CD1c-positive myeloid dendritic cell (primary cell): Measurements from ENCODE around the gene STAG1.
"Not testable (repeated sequence)": the region's sequence is repeated elsewhere in the genome, so short reads cannot be mapped to it uniquely, and the experiment has no call there.

Experiments used
- DNase-seq: peaks from one replicate; pipeline ENCODE4 v3.0.0-alpha.2; 2016; ENCODE audit errors: extremely low spot score

STAG1 gene

DNA sequence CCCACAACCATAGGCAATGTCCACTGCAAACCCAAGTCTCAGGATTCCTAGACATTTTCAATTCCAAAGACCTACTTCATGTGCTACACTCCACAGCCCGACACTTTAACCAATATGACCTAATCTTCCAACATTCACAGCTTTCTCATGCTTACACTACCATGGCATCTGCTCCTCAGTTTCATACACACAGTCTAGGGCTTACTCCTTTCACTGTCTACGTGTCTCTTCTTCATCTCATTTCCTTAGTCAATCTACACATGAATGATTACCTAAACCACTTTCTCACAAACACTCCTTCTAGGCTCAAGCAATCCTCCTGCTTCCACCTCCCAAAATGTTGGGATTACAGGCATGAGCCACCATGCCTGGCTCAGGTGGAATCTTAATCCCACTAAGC is 106.3 kb downstream of the STAG1 start:
- DNase-seq = no peak

DNA sequence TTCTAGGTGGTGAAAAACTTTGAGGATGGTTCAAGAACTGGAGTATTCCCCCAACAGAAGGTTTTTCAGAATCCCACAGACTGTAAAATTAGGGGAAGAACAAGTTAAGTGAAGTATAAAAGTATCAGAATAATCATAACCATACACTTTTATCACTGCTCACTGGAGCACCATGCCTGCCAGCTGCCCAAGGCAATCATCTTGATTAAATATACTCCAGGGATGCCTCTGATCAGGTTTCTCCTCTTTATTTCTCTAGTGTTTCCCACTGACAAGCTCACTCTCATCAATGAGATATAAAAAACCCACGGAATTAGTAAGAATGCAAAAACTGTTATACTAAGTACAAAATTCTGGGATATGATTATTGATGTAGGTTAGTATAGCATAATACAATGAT is 108.0 kb downstream of the STAG1 start:
- DNase-seq = no peak

DNA sequence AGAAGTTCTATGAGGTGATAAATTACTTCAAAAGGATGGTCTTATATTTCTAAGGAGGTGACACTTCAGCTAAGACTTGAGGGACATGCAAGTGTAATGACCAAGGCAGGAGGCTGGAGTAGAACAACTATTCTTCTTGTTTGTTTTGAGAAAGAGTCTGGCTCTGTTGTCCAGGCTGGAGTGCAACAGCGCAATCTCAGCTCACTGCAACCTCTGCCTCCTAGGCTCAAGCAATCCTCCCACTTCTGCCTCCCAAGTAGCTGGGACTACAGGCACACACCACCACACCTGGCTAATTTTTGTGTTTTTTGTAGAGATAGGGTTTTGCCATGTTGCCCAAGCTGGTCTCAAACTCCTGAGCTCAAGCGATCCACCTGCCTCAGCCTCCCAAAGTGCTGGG is 108.8 kb downstream of the STAG1 start:
- DNase-seq = not testable (repeated sequence)

DNA sequence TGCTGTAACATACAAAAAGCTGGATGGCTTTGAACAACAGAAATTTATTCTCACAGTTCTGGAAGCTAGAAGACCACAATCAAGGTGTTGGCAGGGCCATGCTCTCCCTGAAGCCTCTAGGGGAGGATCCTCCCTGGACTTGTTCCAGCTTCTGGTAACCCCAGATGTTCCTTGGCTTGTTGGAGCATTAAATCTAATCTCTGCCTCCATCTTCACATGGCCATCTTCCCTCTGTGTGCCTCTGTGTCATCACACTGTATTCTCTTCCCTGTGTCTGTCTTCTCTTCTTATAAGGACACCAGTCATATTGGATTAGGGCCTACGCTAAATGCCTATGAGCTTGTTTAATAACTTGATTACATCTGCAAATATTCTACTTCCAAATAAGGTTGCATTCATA is 109.5 kb downstream of the STAG1 start:
- no peak for DNase-seq

DNA sequence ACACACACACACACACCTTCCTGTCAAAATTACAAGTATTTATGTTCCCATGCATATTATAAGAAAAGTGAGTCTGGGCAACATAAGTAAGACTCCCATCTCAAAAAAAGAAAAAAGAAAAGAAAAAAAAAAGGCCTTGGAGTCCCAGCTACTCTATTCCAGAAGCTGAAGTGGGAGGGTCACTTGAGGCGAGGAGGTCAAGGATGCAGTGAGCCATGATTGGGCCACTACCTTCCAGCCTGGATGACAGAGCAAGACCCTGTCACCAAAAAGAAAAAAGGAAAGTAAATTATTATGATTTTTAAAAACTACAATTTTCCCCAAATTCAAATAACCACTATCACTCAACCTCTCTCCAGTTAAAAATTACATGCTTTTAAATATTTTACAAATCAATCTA is 113.1 kb downstream of the STAG1 start:
- no peak for DNase-seq

DNA sequence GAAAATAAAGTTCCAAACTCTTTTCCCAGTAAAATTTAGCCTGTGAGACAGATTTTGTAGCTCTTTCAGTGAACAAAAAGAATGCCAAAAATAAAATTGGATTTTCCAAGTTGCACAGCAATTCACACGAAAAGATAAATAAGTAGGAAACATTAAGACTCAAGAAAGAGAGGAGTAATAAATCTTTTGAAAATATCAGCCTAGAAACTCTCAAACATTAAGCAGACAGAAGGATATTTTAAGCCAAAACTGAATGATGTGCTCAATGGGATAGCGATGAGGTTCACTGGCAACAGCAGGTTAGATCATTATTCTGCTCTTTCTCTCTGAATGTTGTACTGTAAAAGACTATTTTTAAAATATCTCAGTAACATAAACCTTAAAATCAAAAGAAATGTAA is 115.0 kb downstream of the STAG1 start:
- no peak for DNase-seq

DNA sequence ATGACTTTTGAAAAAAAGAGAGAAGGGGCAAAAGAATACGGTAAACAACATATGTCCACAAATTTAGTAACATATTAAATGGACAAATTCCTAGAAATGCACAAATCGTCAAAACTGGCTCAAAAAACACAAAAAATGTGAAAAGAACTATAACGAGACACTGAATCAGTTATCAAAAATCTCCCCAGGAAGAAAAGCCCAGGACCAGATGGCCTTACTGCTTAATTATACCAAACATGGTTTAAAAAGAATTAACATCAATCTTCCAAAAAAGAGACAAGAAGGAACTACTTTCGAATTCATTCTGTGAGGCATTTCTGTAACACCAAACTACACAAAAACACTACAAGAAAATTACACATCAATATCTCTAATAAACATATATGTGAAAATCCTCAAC is 117.4 kb downstream of the STAG1 start:
- no peak for DNase-seq

DNA sequence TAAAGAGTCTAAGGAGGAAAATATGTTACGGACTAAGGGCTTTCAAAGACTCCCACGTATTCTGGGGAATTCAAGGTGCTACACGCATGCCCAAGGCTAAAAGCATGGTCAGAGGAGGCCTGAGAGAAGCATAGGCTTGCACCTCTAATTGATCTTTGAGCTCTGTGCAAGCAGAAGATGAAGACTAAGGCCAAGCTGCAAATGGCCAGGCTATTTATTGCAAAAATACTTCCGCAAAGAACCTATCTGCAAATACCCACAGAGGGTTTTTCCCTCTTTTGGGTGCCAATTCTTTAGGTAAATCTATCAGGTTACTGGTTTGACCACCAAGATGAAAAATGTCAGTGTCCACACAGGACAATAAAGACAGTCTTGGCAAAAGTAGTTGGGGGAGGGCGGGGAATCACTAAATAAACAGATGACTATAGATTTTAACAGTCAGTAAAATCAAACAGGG is 119.5 kb downstream of the STAG1 start:
- DNase-seq = no peak

DNA sequence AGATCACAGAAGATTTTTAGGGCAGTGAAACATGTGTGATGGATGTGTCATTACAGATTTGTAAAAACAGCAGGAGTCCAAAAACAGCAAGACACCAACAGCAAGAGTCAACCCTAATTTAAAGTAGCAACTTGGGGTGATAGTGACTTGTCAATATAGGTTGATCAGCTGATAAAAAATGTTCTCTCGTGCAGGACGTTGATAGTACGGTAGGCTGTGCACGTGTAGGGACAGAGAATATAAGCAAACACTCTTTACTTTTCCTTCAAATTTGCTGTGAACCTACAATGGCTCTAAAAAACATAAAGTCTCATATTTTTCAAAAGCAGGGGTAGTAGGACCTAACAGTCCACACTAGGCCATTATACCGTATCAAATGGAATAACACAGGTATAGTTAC is 120.8 kb downstream of the STAG1 start:
- no peak for DNase-seq

DNA sequence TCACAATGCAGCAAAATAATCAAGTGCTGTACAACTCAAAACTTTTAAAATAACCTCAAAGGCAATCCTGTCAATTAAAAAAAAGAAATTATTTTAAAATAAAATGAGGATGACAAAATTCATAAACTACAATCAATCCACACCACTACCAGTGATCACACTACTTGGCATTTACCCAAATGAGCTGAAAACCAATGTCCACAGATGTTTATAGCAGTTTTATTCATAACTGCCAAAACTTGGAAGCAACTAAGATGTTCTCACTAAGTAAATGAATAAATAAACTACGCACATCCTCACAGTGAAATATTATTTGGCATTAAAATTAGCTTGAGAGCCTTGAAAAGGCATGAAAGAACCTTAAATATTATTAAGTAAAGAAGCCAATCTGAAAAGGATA is 121.3 kb downstream of the STAG1 start:
- DNase-seq = no peak

DNA sequence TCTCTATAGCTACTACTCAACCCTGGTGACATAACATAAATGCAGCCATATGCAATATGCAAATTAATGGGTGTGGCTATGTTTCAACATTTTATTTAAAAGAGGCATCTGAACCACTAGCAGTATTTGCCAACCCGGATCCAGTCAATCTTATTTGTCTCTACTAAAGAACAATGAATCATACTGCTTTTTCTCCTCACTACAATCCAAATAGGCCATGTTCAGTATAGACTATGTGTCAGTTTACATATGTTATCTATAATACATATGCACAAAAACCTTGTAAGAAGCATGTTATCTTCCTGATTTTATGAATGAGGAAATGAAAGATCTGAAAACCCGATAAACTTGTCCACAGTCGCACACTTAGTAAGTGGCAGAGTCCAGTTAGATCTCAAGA is 125.7 kb downstream of the STAG1 start:
- peak; percentile 39 for DNase-seq

DNA sequence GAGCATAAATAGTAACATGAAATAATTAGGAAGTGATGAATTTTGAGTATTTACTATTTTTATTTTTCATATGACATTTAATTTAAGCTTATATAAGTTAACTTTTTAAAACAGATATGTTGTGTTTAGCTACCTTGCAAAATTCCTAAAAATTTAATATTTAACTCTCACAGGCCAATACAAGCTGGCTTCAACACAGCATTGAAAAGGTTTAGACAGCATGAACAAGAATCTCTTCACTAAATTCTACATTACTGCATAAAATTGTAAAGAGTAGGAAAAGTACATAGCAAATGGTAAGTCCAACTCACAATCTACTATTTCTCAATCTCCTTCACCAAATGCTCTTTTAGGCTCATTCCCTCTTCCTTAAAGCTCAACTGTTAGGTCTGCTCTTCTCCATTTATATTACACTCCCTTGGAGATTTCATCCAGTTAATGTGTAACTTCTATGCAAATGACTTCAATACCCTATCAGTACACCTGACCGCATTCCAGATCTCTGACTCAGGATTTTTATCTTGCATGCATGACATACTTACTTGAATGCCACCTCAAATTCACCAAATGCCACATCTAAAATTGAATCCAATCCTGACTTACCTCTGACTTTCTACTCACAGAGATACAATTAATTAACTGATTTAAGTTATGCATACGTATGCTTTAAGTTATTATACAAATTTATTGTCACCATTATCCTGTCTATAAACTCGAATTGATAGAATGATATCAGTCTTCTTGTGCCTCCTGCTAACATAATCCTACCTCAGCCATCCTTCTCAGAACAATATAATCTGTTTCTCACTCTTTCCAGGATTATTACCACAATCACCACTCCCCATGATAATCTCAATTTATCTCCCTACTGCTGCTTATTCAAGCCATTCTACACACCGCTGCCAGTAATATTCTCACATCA is 127.0 kb downstream of the STAG1 start:
- no peak for DNase-seq

DNA sequence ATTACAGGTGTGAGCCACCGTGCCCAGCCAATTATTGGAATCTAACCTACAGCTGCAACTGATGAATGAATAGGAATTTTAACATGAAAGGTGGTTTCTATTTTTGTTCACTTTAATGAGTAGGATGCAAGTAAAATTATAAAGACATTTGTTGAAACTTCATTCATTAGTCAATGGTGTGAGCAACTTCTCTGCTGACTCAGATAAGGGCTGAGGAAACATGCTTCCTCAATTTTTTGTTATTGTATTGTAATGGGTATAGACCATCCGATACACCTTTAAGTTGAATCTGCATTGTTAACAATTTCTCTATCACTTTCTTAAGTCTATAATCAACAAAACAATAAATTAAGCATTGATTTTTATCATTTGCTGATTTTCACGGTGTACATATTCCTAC is 127.8 kb downstream of the STAG1 start:
- peak; percentile 58 for DNase-seq

DNA sequence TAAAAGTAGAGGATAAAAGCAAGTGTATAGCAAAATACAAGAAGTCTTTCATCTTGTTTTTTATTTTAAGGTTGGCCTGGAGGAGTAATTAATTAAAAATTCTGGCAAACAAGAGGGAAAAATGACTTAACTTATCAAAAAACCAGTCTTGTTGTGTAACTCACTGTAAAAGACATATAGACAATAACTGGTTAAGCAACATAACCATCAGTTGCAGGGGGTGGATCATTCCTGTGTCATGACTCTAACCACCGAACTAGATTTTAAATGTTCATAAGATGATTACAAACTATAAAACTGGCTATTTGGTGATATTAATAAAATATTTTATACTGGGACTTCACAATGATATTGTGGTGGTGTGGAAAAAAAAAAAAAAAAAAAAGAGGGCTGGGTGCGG is 130.6 kb downstream of the STAG1 start:
- no peak for DNase-seq

DNA sequence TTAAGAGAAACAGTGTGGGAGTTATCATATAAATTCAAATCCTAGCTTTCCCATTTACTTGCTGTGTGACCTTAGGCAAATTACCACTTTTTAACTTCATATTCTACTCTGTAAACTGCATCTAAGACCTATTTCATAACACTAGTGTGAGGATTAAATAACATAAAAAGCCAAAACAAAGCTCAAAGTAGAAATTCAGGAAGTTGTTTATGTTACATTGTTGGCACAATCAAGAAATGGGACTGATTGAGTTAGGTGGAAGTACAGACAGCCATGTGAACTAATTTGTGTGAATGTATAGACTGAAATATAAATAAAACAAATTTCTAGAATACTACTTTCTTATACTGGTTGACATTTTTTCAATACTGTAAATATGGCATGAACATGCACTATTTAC is 131.7 kb downstream of the STAG1 start:
- peak; percentile 44 for DNase-seq

DNA sequence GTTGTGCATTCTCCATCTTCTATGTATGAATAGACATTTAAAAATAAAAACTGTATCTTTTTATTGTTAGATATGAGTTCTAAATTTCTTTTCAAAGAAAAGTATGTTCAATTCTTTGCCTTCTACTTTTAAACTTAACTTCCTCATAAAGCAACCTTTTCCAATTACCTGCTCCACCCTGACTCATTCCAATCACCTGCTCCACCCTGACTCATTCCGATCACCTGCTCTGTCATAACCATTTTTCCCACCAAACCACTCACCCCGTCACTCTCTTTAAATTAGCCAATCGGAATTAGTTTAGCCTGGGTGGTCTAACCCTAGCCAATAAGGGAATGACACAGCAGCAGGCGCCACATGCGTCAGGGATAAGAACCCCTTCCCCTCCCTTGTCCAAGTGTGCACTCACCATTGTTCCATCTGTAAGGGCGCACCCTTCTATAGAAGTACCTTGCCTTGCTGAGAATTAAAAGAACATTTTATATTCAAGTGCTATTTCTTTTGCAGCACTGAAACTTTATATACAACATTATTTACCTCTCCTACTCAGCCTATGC is 134.1 kb downstream of the STAG1 start:
- DNase-seq = not testable (repeated sequence)

DNA sequence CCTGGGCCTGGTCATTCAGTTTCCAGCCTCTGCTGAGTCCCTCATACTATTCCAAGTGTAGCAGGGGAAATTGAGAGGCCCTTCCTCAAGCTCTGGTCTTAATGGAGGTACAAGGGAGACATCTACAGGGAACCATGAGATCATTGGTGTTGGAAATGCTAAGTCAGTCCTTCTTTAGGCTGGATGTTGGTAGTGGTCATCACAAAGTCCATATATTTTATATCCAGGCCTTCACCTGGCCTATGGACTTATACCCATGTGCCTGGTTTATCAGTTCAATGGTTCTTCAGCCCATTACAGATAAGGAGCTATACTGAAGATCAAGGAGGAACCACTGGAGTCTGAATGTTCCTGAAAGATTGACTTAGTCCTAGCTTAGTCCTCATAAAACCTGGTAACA is 135.0 kb downstream of the STAG1 start:
- DNase-seq = no peak

DNA sequence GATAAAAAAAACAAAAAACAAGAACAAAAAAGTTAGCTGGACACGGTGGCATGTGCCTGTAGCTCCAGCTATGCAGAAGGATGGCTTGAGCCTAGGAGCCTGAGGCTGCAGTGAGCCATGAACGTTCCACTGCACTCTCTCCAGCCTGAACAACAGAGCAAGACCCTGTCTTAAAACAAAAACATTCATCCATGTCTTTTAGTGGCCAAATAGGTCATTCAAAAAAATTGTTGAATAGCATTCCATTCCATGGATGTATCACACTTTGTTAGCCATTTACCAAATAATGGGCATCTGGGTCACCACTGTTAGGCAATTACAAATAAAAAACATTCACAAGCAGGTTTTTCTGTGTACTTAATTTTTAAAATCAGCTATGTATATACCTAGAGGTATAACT is 139.7 kb downstream of the STAG1 start:
- DNase-seq = no peak

DNA sequence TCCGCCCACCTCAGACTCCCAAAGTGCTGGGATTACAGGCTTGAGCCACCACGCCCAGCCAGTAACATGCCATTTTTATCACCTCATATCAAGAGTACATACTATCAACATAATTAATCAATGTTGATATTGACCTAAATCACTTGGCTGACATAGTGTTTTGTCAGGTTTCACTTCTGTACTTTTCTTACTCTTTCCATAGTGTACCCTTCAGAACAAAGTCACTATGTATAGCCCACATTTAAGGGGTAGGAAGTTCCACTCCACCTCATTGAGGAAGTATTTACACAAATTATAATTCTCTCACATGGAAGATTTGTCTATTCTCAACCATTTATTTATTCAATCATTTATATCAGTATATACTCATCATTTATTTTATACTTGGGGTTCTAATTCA is 145.2 kb downstream of the STAG1 start:
- DNase-seq = no peak

DNA sequence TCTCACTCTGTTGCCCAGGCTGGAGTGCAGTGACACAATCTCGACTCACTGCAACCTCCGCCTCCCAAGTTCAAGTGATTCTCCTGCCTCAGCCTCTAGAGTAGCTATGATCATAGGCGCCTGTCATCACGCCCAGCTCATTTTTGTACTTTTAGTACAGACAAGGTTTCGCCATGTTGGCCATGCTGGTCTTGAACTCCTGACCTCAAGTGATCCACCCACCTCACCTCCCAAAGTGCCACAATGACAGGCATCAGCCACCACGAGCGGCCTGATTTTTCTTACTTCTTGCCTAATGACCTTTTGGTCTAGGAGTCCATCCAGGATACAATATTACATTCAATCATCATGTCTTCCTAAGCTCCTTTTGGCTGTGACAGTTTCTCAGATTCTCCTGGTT is 146.0 kb downstream of the STAG1 start:
- not testable (repeated sequence) for DNase-seq

DNA sequence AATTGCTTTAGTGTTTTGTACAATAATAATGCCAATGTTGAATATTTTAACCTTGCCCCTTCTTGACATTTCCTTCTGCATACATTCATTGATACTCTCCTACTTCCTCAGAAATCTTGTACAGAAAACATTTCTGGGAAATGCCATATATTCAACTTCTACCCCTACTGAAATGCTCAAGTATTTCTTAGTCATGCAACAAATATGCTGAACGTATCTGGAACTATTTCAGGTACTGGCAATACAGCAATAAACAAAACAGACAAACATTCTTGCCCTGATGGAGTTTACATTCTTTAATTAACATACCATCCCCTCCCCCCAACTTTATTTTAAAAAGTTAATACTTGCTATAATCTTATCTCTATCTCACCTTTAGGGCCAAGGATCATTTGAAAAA is 147.2 kb downstream of the STAG1 start:
- DNase-seq = no peak

DNA sequence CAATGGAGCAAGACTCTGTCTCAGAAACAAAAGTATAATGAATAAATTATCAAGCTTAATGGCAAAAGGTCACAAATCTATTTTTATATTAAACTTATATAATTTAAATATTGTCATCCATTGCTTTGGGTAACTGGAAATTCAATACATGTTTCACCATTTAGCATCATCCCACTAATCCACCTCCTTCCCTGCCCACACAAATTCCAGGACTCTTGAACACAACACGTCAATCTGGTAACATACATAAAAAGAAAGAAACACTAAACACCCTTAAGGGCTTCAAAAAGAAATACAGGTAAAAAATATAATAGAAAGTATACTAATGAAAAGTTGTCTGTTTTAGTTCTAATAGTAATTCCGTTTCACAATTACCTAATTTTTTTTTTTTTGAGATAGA is 149.4 kb downstream of the STAG1 start:
- DNase-seq = no peak

DNA sequence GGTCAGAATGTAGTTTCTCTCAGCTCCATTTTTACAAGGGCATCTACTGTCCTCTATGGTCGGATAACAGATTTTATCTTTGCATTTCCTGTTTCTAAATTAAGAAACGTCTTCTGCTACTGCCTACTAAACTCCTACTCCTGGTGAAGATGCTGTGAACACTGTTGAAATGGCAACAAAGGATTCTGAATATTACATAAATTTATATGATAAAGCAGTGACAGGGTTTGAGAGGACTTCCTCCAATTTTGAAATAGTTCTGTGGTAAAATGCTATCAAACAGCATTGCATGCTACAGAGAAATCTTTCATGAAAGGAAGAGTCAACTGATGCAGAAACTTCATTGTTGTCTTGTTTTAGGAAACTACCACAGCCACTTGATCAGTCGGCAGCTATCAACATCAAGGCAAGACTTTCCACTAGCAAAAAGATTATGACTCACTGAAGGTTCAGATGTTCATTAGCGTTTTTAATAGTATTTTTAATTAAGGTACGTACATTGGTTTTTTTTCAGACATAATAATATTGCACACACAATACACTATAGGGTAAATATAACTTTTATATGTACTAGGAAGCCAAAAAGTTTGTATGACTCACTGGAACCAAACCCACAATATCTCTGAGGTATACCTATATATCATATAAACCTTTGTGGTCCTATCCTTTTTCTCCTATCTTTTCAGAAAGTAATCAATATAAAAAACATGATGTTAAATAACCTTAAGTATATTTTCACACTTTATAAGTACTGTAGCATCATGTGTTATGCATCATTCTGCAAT is 156.1 kb downstream of the STAG1 start:
- peak; percentile 55 for DNase-seq
